GM12878 (cell line): ENCODE data around the gene VANGL1. TPM values are rescaled to one million over a fixed set of nuclear protein-coding genes. Genes with fewer than 3 reads are reported as not detected.

Source experiments
- ATAC-seq: fragments of 200-7000 bp; cut with Tn5 transposase; 3 replicates; pipeline ENCODE4 v1.9.1; 2020; ENCODE audit warnings: mild to moderate bottlenecking, moderate library complexity
- Bru-seq: library from RNA; stranded (reverse); fragments of 400-500 nt; gene quantifications from one replicate; lab custom pipeline; 2021; lab: Mats Ljungman, UMichigan
- BruChase-seq, 2 experiments: library from RNA; stranded (reverse); fragments of 400-500 nt; gene quantifications; one replicate each; lab custom pipeline; 2021; lab: Mats Ljungman, UMichigan
- BruUV-seq: library from RNA; stranded (reverse); fragments of 400-500 nt; replicated peaks from 2 replicates; lab custom pipeline; 2021; lab: Mats Ljungman, UMichigan
- CTCF ChIA-PET: fragments of 300-600 bp; sonication (Branson Sonifier 250); formaldehyde crosslinking; extraction: SDS; loops from one replicate; lab custom pipeline; 2021; ENCODE audit warnings: inconsistent platforms; lab: Yijun Ruan, JAX
- POLR2A ChIA-PET: fragments of 350-600 bp; formaldehyde crosslinking; extraction: SDS; loops from one replicate; lab custom pipeline; 2021; ENCODE audit warnings: inconsistent platforms; lab: Charles Lee
- RAD21 ChIA-PET: fragments of 300-600 bp; sonication (Branson Sonifier 250); formaldehyde crosslinking; loops from one replicate; lab custom pipeline; 2023; ENCODE audit warnings: antibody characterized with exemption; ENCODE audit not compliant: unreplicated experiment; lab: Charles Lee
- SMC1A ChIA-PET: fragments of 300-600 bp; sonication (Branson Sonifier 250); formaldehyde crosslinking; loops from one replicate; lab custom pipeline; 2023; ENCODE audit not compliant: unreplicated experiment, uncharacterized antibody; lab: Charles Lee
- DNase-seq: peaks from one replicate; pipeline ENCODE4 v3.0.0-alpha.2; 2011; ENCODE audit warnings: low read depth, low spot score
- FAIRE-seq: peaks from 3 replicates; lab custom pipeline; 2011; peaks lifted over from hg19 to GRCh38; lab: Jason Lieb, UNC
- H2AFZ ChIP-seq: 2 replicates; pipeline ENCODE4 v1.6.0; 2011; ENCODE audit warnings: low read depth, low read length, control low read depth; ENCODE audit not compliant: control insufficient read depth
- H3K27ac ChIP-seq: 2 replicates; pipeline ENCODE4 v1.5.1; 2011; ENCODE audit warnings: control low read depth; ENCODE audit not compliant: control insufficient read depth, insufficient read depth
- H3K27me3 ChIP-seq, 2 experiments: replicated peaks in 1 of 2; 2 replicates each; pipeline versions ENCODE4 v1.6.0 to v1.6.1; 2011; ENCODE audit warnings: low read length in 1 of 2; ENCODE audit not compliant: control insufficient read depth in 2 of 2, insufficient read depth in 2 of 2
- H3K36me3 ChIP-seq, 2 experiments: 2 replicates each; pipeline ENCODE4 v1.5.1; 2011; ENCODE audit warnings: low read length in 1 of 2; ENCODE audit not compliant: control insufficient read depth in 2 of 2, insufficient read depth in 2 of 2
- H3K4me1 ChIP-seq: 2 replicates; pipeline ENCODE4 v1.6.1; 2011; ENCODE audit warnings: mild to moderate bottlenecking, low read length, moderate library complexity, mixed read lengths; ENCODE audit not compliant: control insufficient read depth, insufficient read depth
- H3K4me2 ChIP-seq: 2 replicates; pipeline ENCODE4 v1.6.0; 2011; ENCODE audit warnings: control low read depth; ENCODE audit not compliant: control insufficient read depth, insufficient read depth
- H3K4me3 ChIP-seq: fragments of 200-600 bp; sonication (generic); 2 replicates; pipeline ENCODE4 v1.5.1; 2016
- H3K79me2 ChIP-seq: 2 replicates; pipeline ENCODE4 v1.6.0; 2011; ENCODE audit warnings: low read length; ENCODE audit not compliant: control insufficient read depth, insufficient read depth
- H3K9ac ChIP-seq: 2 replicates; pipeline ENCODE4 v1.8.0; 2011; ENCODE audit warnings: low read length, control low read depth, mixed read lengths; ENCODE audit not compliant: control insufficient read depth, insufficient read depth
- H3K9me3 ChIP-seq: replicated peaks from 3 replicates; pipeline ENCODE4 v1.5.1; 2011; ENCODE audit warnings: mild to moderate bottlenecking, low read length; ENCODE audit not compliant: control insufficient read depth, insufficient read depth
- H4K20me1 ChIP-seq: 2 replicates; pipeline ENCODE4 v1.6.0; 2011; ENCODE audit not compliant: control insufficient read depth, insufficient read depth
- BHLHE40 ChIP-seq, 2 experiments: fragments of 450-650 bp in 1 of 2; IDR thresholded peaks; 2 replicates each; pipeline ENCODE4 v1.6.1; 2011 to 2017; ENCODE audit warnings: low read depth in 2 of 2, borderline replicate concordance in 1 of 2, improper control_type of control experiment in 1 of 2, low read length in 1 of 2, mild to moderate bottlenecking in 1 of 2
- CHD1 ChIP-seq: IDR thresholded peaks from 2 replicates; pipeline ENCODE4 v1.6.1; 2012; ENCODE audit warnings: low read depth, low read length, improper control_type of control experiment
- EED ChIP-seq: sonication (generic); IDR thresholded peaks from 2 replicates; pipeline ENCODE4 v1.6.1; 2016; ENCODE audit warnings: antibody characterized with exemption, low read depth
- FOXM1 ChIP-seq: IDR thresholded peaks from 2 replicates; pipeline ENCODE4 v1.6.1; 2012; ENCODE audit warnings: low read depth, mild to moderate bottlenecking, inconsistent platforms, low read length, moderate library complexity
- GABPA ChIP-seq: IDR thresholded peaks from 2 replicates; pipeline ENCODE4 v1.6.1; 2014; ENCODE audit warnings: antibody characterized with exemption, low read depth, mild to moderate bottlenecking, inconsistent platforms
- JUND ChIP-seq: IDR thresholded peaks from 2 replicates; pipeline ENCODE4 v1.6.1; 2012; ENCODE audit warnings: low read depth, mild to moderate bottlenecking, low read length, improper control_type of control experiment, moderate library complexity
- KLF5 ChIP-seq: fragments of 450-650 bp; IDR thresholded peaks from 2 replicates; pipeline ENCODE4 v1.6.1; 2014; ENCODE audit warnings: mild to moderate bottlenecking; ENCODE audit not compliant: partially characterized antibody
- PML ChIP-seq: IDR thresholded peaks from 2 replicates; pipeline ENCODE4 v1.6.1; 2012; ENCODE audit warnings: low read length, inconsistent platforms
- POLR2A ChIP-seq: IDR thresholded peaks from 2 replicates; pipeline ENCODE4 v1.6.1; 2011; ENCODE audit warnings: low read depth, mild to moderate bottlenecking, low read length
- RB1 ChIP-seq: fragments of 450-650 bp; formaldehyde crosslinking; IDR thresholded peaks from 2 replicates; pipeline ENCODE4 v1.6.1; 2017; ENCODE audit warnings: mild to moderate bottlenecking, borderline replicate concordance
- SMARCA5 ChIP-seq: fragments of 450-650 bp; IDR thresholded peaks from 2 replicates; pipeline ENCODE4 v1.6.1; 2017; ENCODE audit warnings: mild to moderate bottlenecking
- ZNF217 ChIP-seq: fragments of 450-650 bp; IDR thresholded peaks from 2 replicates; pipeline ENCODE4 v1.6.1; 2017; ENCODE audit warnings: antibody characterized with exemption, mild to moderate bottlenecking
- ZNF622 ChIP-seq: fragments of 450-650 bp; IDR thresholded peaks from 2 replicates; pipeline ENCODE4 v1.6.1; 2017; ENCODE audit warnings: mild to moderate bottlenecking, inconsistent platforms
- WGBS: methylation state at CpG from one replicate; pipeline ENCODE4 v1.1.6; 2016; ENCODE audit warnings: low lambda C conversion rate; ENCODE audit not compliant: insufficient replicate concordance, insufficient coverage; ENCODE audit errors: missing lambda C conversion rate; 5-methylcytosine and 5-hydroxymethylcytosine counted together
- in situ Hi-C: fragments of 300-500 bp; cut with MboI; formaldehyde crosslinking; loops from 9 replicates; pipeline ENCODE4 v1.14.3; 2018; ENCODE audit warnings: mixed read lengths
- intact Hi-C: fragments of 100-400 bp; cut with micrococcal nuclease; formaldehyde crosslinking; loops from one replicate; pipeline ENCODE4 v1.14.2; 2022; ENCODE audit not compliant: unreplicated experiment
- long read RNA-seq, 2 experiments: library from polyadenylated mRNA; unstranded; transcript quantifications; one replicate each; pipeline ENCODE4 v2.0.0, GENCODE V29; 2019 to 2020
- polyA minus RNA-seq, 3 experiments: library from RNA; depleted of rRNA, polyadenylated mRNA; stranded (reverse); fragments of >200 nt; gene quantifications; 2 replicates each; pipeline ENCODE4 v1.2.3, GENCODE V29; 2011
- polyA plus RNA-seq, 11 experiments: library from polyadenylated mRNA; depleted of rRNA in 4 of 11; unstranded in 6 of 11; stranded (reverse) in 5 of 11; fragments of >200 nt; fragmentation: Nextera tagmentation in 4 of 11; fragmentation: Illumina TruSeq in 1 of 11; extraction: Ambion mirVana in 4 of 11; extraction: Trizol in 1 of 11; gene quantifications; 1 replicate in 1 of 11; 2 replicates in 10 of 11; pipeline versions ENCODE4 v1.2.1 to v1.2.3, GENCODE V29; 2011 to 2016; ENCODE audit warnings: inconsistent platforms in 2 of 11, missing spikeins in 2 of 11, low read depth in 1 of 11
- total RNA-seq, 4 experiments: library from RNA; depleted of rRNA in 3 of 4; stranded (reverse); fragments of >200 nt in 3 of 4; fragmentation: Illumina TruSeq in 1 of 4; extraction: Trizol in 1 of 4; gene quantifications; 2 replicates each; pipeline versions ENCODE4 v1.2.1 to v1.2.3, GENCODE V29; 2013 to 2021
- TF ChIP-seq, protein P1 (sequence below): fragments of 450-650 bp; IDR thresholded peaks from 2 replicates; pipeline ENCODE4 v1.6.1; 2017; ENCODE audit warnings: mild to moderate bottlenecking, moderate library complexity
- TF ChIP-seq, protein P2 (sequence below): fragments of 150-350 bp; IDR thresholded peaks from 2 replicates; pipeline ENCODE4 v1.6.1; 2016; ENCODE audit warnings: low read depth, low read length

VANGL1 gene
- 7.9 and 8.0 TPM in 2 replicates for total RNA-seq (2013; cell fraction: nucleolus; rRNA removed)
- total RNA-seq (2014; rRNA removed) (5.9 and 6.9 TPM in 2 replicates), total RNA-seq (2014; rRNA removed; fragmentation: Illumina TruSeq; extraction: Trizol) (5.2 and 6.4 TPM in 2 replicates), total RNA-seq (2021) (10.6 and 12.4 TPM in 2 replicates), polyA plus RNA-seq (2011; rRNA removed) (2.7 and 3.1 TPM in 2 replicates), polyA plus RNA-seq (2014; fragmentation: Illumina TruSeq; extraction: Trizol) (6.4 and 8.2 TPM in 2 replicates), polyA plus RNA-seq (2014; fragmentation: Nextera tagmentation; extraction: Ambion mirVana) (1 to 10 TPM in 1 of 2 experiments, under 1 TPM in 1; 0.71 to 1.2 TPM), polyA plus RNA-seq (2014; rRNA removed) (6.2 and 6.4 TPM in 2 replicates), polyA plus RNA-seq (2016; fragmentation: Nextera tagmentation; extraction: Ambion mirVana) (10 to 100 TPM; 11.5 to 12.9 TPM), polyA minus RNA-seq (2011; rRNA and poly(A)+ RNA removed) (3.7 and 4.0 TPM in 2 replicates), Bru-seq, nascent RNA (percentile 60 among the genes with signal in this experiment), BruChase-seq, experiment 1, labeled RNA remaining after a 6-hour chase (percentile 46 among the genes with signal in this experiment), BruChase-seq, experiment 2, labeled RNA remaining after a 2-hour chase (percentile 58 among the genes with signal in this experiment)
- polyA plus RNA-seq (2011; ENCODE audit: low read depth), result 1.6 TPM
- 3.5 and 4.2 TPM in 2 replicates for polyA plus RNA-seq (2011; cell fraction: cytosol; rRNA removed)
- 2.3 and 3.6 TPM in 2 replicates for polyA plus RNA-seq (2011; cell fraction: nucleus; rRNA removed)
- 2.8 and 3.0 TPM in 2 replicates for polyA plus RNA-seq (2012)
- 2.7 and 3.3 TPM in 2 replicates for polyA minus RNA-seq (2011; cell fraction: cytosol; rRNA and poly(A)+ RNA removed)
- 1.2 and 1.6 TPM in 2 replicates for polyA minus RNA-seq (2011; cell fraction: nucleus; rRNA and poly(A)+ RNA removed)
- long read RNA-seq, experiment 1, full-length matches to known transcripts, result 3 of 9 reads
- long read RNA-seq, experiment 1, partial matches to known transcripts, result 4 of 9 reads
- long read RNA-seq, experiment 1, other reads (novel, unspliced or antisense), result 2 of 9 reads
- long read RNA-seq, experiment 2, full-length matches to known transcripts, result 13 of 28 reads
- long read RNA-seq, experiment 2, partial matches to known transcripts, result 5 of 28 reads
- long read RNA-seq, experiment 2, other reads (novel, unspliced or antisense), result 10 of 28 reads

DNA sequence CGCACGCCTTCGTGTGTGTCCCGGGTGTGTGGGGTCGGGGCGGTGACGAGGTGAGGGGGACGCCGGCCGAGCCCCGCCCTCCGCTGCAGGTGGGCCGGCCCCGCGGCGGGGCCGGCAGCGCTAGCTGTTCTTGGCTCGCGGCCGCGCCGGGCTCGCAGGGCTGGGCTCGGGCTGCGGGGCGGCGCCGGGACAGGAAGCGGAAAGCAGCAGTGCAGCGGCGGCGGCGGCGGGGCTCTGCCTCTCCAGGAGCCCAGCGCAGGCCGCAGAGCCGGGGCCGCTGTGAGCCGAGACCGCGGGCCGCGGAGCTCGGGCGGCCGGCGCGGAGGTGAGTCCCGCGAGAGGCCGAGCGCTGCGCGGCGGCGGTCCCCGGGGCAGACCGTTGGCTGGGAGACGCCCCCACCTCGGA lies at the start of gene VANGL1:
VANGL1 (plus strand) TSS at position 209 of the 406 bp plus-strand sequence. CDS start 9,444 bp downstream, outside the sequence.
- no peaks in the 10 kb centered on the region for H3K27me3 ChIP-seq
- SMC1A ChIA-PET, result no interaction called here
- H3K9ac ChIP-seq, result peak within 1 kb of the TSS; percentile 69
- no peaks in the 10 kb centered on the region for H4K20me1 ChIP-seq
- H3K4me1 ChIP-seq, result peaks cover 3% of the 10 kb centered on the region
- RAD21 ChIA-PET, result no interaction called here
- BruUV-seq, result no TSS peak
- peak within 1 kb of the TSS; percentile 52; the same call in 1 of the 2 replicates for H3K27ac ChIP-seq
- FAIRE-seq (no peak), DNase-seq (no peak), ATAC-seq (peak; percentile 83)
- WGBS, result 1% methylated on average over 56 of the region's 61 CpGs
- peaks cover 5% of the 10 kb centered on the region; the same call in 1 of the 3 replicates for H3K9me3 ChIP-seq
- intact Hi-C loops, result no loop called here
- peaks cover 12% of the 10 kb centered on the region for H3K79me2 ChIP-seq
- H3K4me3 ChIP-seq, result peak within 1 kb of the TSS; percentile 90
- H3K4me2 ChIP-seq, result peak within 1 kb of the TSS; percentile 82
- in situ Hi-C loops, result no loop called here
- CTCF ChIA-PET, result no interaction called here
- H2AFZ ChIP-seq, result peak within 1 kb of the TSS; percentile 78
- POLR2A ChIA-PET, result no interaction called here
- no peaks in the 10 kb centered on the region for H3K36me3 ChIP-seq
- TF ChIP-seq, protein P1, sequence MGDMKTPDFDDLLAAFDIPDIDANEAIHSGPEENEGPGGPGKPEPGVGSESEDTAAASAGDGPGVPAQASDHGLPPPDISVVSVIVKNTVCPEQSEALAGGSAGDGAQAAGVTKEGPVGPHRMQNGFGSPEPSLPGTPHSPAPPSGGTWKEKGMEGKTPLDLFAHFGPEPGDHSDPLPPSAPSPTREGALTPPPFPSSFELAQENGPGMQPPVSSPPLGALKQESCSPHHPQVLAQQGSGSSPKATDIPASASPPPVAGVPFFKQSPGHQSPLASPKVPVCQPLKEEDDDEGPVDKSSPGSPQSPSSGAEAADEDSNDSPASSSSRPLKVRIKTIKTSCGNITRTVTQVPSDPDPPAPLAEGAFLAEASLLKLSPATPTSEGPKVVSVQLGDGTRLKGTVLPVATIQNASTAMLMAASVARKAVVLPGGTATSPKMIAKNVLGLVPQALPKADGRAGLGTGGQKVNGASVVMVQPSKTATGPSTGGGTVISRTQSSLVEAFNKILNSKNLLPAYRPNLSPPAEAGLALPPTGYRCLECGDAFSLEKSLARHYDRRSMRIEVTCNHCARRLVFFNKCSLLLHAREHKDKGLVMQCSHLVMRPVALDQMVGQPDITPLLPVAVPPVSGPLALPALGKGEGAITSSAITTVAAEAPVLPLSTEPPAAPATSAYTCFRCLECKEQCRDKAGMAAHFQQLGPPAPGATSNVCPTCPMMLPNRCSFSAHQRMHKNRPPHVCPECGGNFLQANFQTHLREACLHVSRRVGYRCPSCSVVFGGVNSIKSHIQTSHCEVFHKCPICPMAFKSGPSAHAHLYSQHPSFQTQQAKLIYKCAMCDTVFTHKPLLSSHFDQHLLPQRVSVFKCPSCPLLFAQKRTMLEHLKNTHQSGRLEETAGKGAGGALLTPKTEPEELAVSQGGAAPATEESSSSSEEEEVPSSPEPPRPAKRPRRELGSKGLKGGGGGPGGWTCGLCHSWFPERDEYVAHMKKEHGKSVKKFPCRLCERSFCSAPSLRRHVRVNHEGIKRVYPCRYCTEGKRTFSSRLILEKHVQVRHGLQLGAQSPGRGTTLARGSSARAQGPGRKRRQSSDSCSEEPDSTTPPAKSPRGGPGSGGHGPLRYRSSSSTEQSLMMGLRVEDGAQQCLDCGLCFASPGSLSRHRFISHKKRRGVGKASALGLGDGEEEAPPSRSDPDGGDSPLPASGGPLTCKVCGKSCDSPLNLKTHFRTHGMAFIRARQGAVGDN, result 0 out of 2 replicates have a peak, but pooled peaks have one; percentile 15
- peak in 1 of 2 experiments; percentile 3; a peak in 1 of 4 replicates for TF ChIP-seq BHLHE40 (IDR thresholded peaks at IDR 0.05; ENCODE audit: borderline replicate concordance in 1 of 2, low read depth in 2 of 2, low read length in 1 of 2)
- no peak for TF ChIP-seq ZNF622
- TF ChIP-seq SMARCA5, result peak; percentile 75
- TF ChIP-seq RB1, result no peak
- no peak for TF ChIP-seq PML
- no peak for TF ChIP-seq FOXM1
- TF ChIP-seq EED, result no peak
- TF ChIP-seq GABPA, result no peak
- TF ChIP-seq, protein P2, sequence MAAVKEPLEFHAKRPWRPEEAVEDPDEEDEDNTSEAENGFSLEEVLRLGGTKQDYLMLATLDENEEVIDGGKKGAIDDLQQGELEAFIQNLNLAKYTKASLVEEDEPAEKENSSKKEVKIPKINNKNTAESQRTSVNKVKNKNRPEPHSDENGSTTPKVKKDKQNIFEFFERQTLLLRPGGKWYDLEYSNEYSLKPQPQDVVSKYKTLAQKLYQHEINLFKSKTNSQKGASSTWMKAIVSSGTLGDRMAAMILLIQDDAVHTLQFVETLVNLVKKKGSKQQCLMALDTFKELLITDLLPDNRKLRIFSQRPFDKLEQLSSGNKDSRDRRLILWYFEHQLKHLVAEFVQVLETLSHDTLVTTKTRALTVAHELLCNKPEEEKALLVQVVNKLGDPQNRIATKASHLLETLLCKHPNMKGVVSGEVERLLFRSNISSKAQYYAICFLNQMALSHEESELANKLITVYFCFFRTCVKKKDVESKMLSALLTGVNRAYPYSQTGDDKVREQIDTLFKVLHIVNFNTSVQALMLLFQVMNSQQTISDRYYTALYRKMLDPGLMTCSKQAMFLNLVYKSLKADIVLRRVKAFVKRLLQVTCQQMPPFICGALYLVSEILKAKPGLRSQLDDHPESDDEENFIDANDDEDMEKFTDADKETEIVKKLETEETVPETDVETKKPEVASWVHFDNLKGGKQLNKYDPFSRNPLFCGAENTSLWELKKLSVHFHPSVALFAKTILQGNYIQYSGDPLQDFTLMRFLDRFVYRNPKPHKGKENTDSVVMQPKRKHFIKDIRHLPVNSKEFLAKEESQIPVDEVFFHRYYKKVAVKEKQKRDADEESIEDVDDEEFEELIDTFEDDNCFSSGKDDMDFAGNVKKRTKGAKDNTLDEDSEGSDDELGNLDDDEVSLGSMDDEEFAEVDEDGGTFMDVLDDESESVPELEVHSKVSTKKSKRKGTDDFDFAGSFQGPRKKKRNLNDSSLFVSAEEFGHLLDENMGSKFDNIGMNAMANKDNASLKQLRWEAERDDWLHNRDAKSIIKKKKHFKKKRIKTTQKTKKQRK, result no peak
- peak; percentile 63 for TF ChIP-seq POLR2A
- no peak for TF ChIP-seq CHD1
- peak; percentile 63 for TF ChIP-seq ZNF217
- TF ChIP-seq KLF5, result no peak
- no peak for TF ChIP-seq JUND
